ENCODE measurements around the gene LSAMP. TPM values are rescaled to one million over a fixed set of nuclear protein-coding genes. Genes with fewer than 3 reads are reported as not detected.

Gene LSAMP
- total and polyA plus RNA-seq, 2 donors (not counting 3 experiments of a cell fraction or from before 2014, with no cell fraction given) = not detected

- Histone ChIP-seq H3K4me3 (replicated peaks in 1 of 3; ENCODE audit: insufficient read depth in 1 of 3, low read depth in 1 of 3, low read length in 3 of 3) (no peak overlapping the region), H3K79me2 (ENCODE audit: control insufficient read depth, insufficient read depth, low read length) (no peaks in the 10 kb centered on the region), H3K4me2 (ENCODE audit: insufficient read depth, low read length) (no peak overlapping the region), H3K27ac (ENCODE audit: insufficient read depth, low read depth, low read length) (no peak overlapping the region), H2AFZ (ENCODE audit: low read depth, low read length) (no peak overlapping the region), H4K20me1 (replicated peaks; ENCODE audit: control insufficient read depth, extremely low read depth, insufficient read depth, low read length) (no peaks in the 10 kb centered on the region), H3K9ac (replicated peaks; ENCODE audit: extremely low read depth, insufficient read depth, low read length) (no peak overlapping the region), H3K36me3 (ENCODE audit: control insufficient read depth in 2 of 2, extremely low read depth in 1 of 2, insufficient read depth in 2 of 2, low read length in 2 of 2) (no peaks in the 10 kb centered on the region), H3K9me1 (replicated peaks; ENCODE audit: control insufficient read depth, extremely low read depth, insufficient read depth, low read length) (no peaks in the 10 kb centered on the region), H3K4me1 (ENCODE audit: control insufficient read depth, extremely low read depth, insufficient read depth, low read length) (no peaks in the 10 kb centered on the region), H3K27me3 (ENCODE audit: control insufficient read depth in 2 of 2, insufficient read depth in 2 of 2, low read length in 2 of 2) (no peaks in the 10 kb centered on the region), H3K9me3 (replicated peaks; ENCODE audit: control insufficient read depth, insufficient read depth, low read length) (no peaks in the 10 kb centered on the region)
- peak; percentile 1 for DNase-seq (ENCODE audit: low read depth, low spot score)
- BruUV-seq (replicated peaks) = no TSS peak
- intact Hi-C loops (cut with micrococcal nuclease) = loop anchor here (1.0 kb wide), 1 partner anchor 618 kb away; no protein-coding TSS in a partner anchor
- POLR2A ChIA-PET = no interaction called here
- dilution Hi-C loops (cut with MboI; ENCODE audit: extremely low pct_ligation_motif_present, low sequenced_read_pairs) = no loop called here
- TF ChIP-seq MYC (IDR thresholded peaks at IDR 0.05; ENCODE audit: low read depth, low read length) (no peak), EZH2 (IDR thresholded peaks at IDR 0.05; ENCODE audit: borderline replicate concordance, low read depth, low read length, severe bottlenecking) (no peak), GATA2 (IDR thresholded peaks at IDR 0.05; ENCODE audit: insufficient read depth, insufficient read length, low read depth, low read length) (no peak)
- TF ChIP-seq, protein P1, sequence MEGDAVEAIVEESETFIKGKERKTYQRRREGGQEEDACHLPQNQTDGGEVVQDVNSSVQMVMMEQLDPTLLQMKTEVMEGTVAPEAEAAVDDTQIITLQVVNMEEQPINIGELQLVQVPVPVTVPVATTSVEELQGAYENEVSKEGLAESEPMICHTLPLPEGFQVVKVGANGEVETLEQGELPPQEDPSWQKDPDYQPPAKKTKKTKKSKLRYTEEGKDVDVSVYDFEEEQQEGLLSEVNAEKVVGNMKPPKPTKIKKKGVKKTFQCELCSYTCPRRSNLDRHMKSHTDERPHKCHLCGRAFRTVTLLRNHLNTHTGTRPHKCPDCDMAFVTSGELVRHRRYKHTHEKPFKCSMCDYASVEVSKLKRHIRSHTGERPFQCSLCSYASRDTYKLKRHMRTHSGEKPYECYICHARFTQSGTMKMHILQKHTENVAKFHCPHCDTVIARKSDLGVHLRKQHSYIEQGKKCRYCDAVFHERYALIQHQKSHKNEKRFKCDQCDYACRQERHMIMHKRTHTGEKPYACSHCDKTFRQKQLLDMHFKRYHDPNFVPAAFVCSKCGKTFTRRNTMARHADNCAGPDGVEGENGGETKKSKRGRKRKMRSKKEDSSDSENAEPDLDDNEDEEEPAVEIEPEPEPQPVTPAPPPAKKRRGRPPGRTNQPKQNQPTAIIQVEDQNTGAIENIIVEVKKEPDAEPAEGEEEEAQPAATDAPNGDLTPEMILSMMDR (IDR thresholded peaks at IDR 0.05; ENCODE audit: extremely low read depth in 1 of 2, insufficient read depth in 1 of 2, low read depth in 1 of 2, low read length in 2 of 2) = peak; percentile 39 to 43
- CTCF ChIA-PET = no interaction called here
- FAIRE-seq = no peak
These were observed 305.1 kb downstream of the LSAMP start for GRCh38 chr3:116140100-116140689.

- no TSS peak for BruUV-seq (replicated peaks)
- Histone ChIP-seq H3K4me2 (ENCODE audit: insufficient read depth, low read length) (no peak overlapping the region), H3K4me3 (replicated peaks in 1 of 3; ENCODE audit: insufficient read depth in 1 of 3, low read depth in 1 of 3, low read length in 3 of 3) (no peak overlapping the region), H3K27ac (ENCODE audit: insufficient read depth, low read depth, low read length) (no peak overlapping the region), H3K27me3 (ENCODE audit: control insufficient read depth in 2 of 2, insufficient read depth in 2 of 2, low read length in 2 of 2) (no peaks in the 10 kb centered on the region), H2AFZ (ENCODE audit: low read depth, low read length) (no peak overlapping the region), H3K79me2 (ENCODE audit: control insufficient read depth, insufficient read depth, low read length) (no peaks in the 10 kb centered on the region), H3K9ac (replicated peaks; ENCODE audit: extremely low read depth, insufficient read depth, low read length) (no peak overlapping the region), H3K36me3 (ENCODE audit: control insufficient read depth in 2 of 2, extremely low read depth in 1 of 2, insufficient read depth in 2 of 2, low read length in 2 of 2) (no peaks in the 10 kb centered on the region), H3K9me3 (replicated peaks; ENCODE audit: control insufficient read depth, insufficient read depth, low read length) (no peaks in the 10 kb centered on the region), H3K9me1 (replicated peaks; ENCODE audit: control insufficient read depth, extremely low read depth, insufficient read depth, low read length) (no peaks in the 10 kb centered on the region), H4K20me1 (replicated peaks; ENCODE audit: control insufficient read depth, extremely low read depth, insufficient read depth, low read length) (no peaks in the 10 kb centered on the region), H3K4me1 (ENCODE audit: control insufficient read depth, extremely low read depth, insufficient read depth, low read length) (no peaks in the 10 kb centered on the region)
- intact Hi-C loops (cut with micrococcal nuclease) (loop anchor here (1.0 kb wide), 1 partner anchor 619 kb away; no protein-coding TSS in a partner anchor), dilution Hi-C loops (cut with MboI; ENCODE audit: extremely low pct_ligation_motif_present, low sequenced_read_pairs) (no loop called here)
- TF ChIP-seq FOS (IDR thresholded peaks at IDR 0.05; ENCODE audit: borderline replicate concordance, insufficient read depth, low read length) (no peak), GATA2 (IDR thresholded peaks at IDR 0.05; ENCODE audit: insufficient read depth, insufficient read length, low read depth, low read length) (no peak), MYC (IDR thresholded peaks at IDR 0.05; ENCODE audit: low read depth, low read length) (no peak), EZH2 (IDR thresholded peaks at IDR 0.05; ENCODE audit: borderline replicate concordance, low read depth, low read length, severe bottlenecking) (no peak), JUN (IDR thresholded peaks at IDR 0.05; ENCODE audit: borderline replicate concordance, insufficient read depth, insufficient read length, low read depth) (no peak), POLR2AphosphoS5 (IDR thresholded peaks at IDR 0.05; ENCODE audit: insufficient read depth, low read depth, low read length) (no peak), POLR2A (IDR thresholded peaks at IDR 0.05; ENCODE audit: low read depth, low read length) (no peak)
- TF ChIP-seq, protein P2, sequence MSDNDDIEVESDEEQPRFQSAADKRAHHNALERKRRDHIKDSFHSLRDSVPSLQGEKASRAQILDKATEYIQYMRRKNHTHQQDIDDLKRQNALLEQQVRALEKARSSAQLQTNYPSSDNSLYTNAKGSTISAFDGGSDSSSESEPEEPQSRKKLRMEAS (IDR thresholded peaks at IDR 0.05; ENCODE audit: insufficient read depth, insufficient read length) = no peak
- TF ChIP-seq, protein P1 (IDR thresholded peaks at IDR 0.05; ENCODE audit: extremely low read depth in 1 of 2, insufficient read depth in 1 of 2, low read depth in 1 of 2, low read length in 2 of 2) = no peak
- CTCF ChIA-PET = no interaction called here
- DNase-seq (ENCODE audit: low read depth, low spot score) (no peak), FAIRE-seq (no peak)
- POLR2A ChIA-PET = no interaction called here
These were observed 305.6 kb downstream of the LSAMP start for GRCh38 chr3:116139641-116140040.
